ENCODE results near the gene CD79A. TPM values are rescaled to one million over a fixed set of nuclear protein-coding genes. Genes with fewer than 3 reads are reported as not detected.

CD79A gene
- total RNA-seq = 0.07 TPM in 1 of 2 replicates, not detected in the other

DNA sequence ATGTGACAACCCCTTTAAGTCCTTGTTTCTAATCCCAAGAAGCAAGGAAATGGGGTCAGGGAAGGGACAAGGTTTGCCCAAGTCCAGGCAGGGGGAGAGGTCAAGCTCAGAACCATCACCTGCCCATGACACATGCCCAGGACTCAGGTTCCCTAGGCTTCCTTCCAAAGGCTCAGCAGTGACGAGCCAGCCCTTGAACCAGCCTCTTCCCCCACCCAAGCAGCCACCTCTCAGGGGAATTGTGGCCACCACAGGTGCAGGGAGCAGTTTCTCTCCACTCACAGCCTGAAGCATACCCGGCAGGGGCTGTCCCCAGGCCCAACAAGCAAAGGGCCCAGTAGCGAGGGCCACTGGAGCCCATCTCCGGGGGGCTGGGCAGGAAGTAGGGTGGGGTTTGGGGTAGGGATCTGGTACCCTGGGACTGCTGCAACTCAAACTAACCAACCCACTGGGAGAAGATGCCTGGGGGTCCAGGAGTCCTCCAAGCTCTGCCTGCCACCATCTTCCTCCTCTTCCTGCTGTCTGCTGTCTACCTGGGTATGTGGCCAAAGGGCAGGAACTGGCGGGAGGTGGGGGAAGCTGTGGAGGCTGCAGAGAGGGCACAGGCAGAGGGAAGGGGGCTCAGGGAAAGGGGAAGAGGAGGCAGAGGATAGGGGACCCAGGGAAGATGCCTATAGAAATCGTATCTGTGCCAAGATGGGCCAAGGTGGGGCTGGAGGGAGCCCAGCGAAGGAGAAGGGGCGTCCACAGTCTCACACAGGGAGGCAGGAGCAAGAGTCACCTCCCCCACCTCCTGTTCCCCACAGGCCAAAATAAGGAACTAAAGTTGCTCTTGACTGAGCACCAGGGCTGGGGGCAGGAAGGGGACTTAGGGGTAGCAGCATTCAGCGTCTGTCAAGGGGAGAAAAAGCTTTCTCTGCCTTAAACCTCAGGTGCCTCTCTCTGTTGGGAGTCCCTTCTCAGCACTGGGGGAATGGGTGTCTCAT lies at the start of gene CD79A:
Gene CD79A (plus strand): TSS at position 433 of the 986 bp plus-strand sequence. CDS start 26 bp downstream, at position 459.

GRCh38 chr19:41844601-41845000 lies 32.5 kb upstream of the CD79A start, which contains the start of gene LYPD4:
Gene LYPD4, minus strand, starts transcription at chr19:41844683. Its CDS starts 5,398 bp downstream, at chr19:41839285.

DNA sequence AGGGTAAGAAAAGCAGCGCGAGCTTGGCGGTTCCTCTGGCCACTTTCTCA lies 32.3 kb upstream of the CD79A start, which contains the start of gene DMRTC2:
Gene DMRTC2 (plus strand): TSS at position 42 of the 50 bp plus-strand sequence. CDS start 2,387 bp downstream, outside the sequence.

GRCh38 chr19:41859618-41860418 lies 17.3 kb upstream of the CD79A start, which contains the start of gene RPS19:
Gene RPS19, plus strand, starts transcription at chr19:41860255. Its CDS starts 520 bp downstream, at chr19:41860775.

GRCh38 chr19:41882568-41883462 lies 5.7 kb downstream of the CD79A start, which contains the start of gene ARHGEF1:
Gene ARHGEF1, plus strand, starts transcription at chr19:41883184. Its CDS starts 4,899 bp downstream, at chr19:41888083.

GRCh38 chr19:41928221-41928683 lies 51.2 kb downstream of the CD79A start, which contains the start of gene ERFL:
Gene ERFL, minus strand, starts transcription at chr19:41928449. Its CDS starts 15,530 bp downstream, at chr19:41912919.

Other genes starting within 250 kb of the CD79A start
- 0.34 and 2.2 TPM in 2 replicates for gene CEACAM7, start 189.0 kb upstream of the CD79A start, total RNA-seq
- 2.4 and 8.3 TPM in 2 replicates for gene CEACAM5, start 168.7 kb upstream of the CD79A start, total RNA-seq
- 9.6 and 23.3 TPM in 2 replicates for gene CEACAM6, start 121.7 kb upstream of the CD79A start, total RNA-seq
- gene CEACAM3, start 80.7 kb upstream of the CD79A start, total RNA-seq = 0.07 TPM in 1 of 2 replicates, not detected in the other
- gene LYPD4, start 32.6 kb upstream of the CD79A start, total RNA-seq = not detected in 2 replicates
- not detected in 2 replicates for gene DMRTC2, start 32.2 kb upstream of the CD79A start, total RNA-seq
- gene RPS19, start 17.0 kb upstream of the CD79A start, total RNA-seq = 918 and 1,104 TPM in 2 replicates
- gene ARHGEF1, start 5.9 kb downstream of the CD79A start, total RNA-seq = 27.3 and 30.3 TPM in 2 replicates
- under 0.01 and 0.14 TPM in 2 replicates for gene ERFL, start 51.2 kb downstream of the CD79A start, total RNA-seq
- 45.1 TPM in 2 replicates for gene RABAC1, start 82.0 kb downstream of the CD79A start, total RNA-seq
- under 0.01 and 0.14 TPM in 2 replicates for gene ATP1A3, start 117.0 kb downstream of the CD79A start, total RNA-seq
- 0.28 and 0.34 TPM in 2 replicates for gene GRIK5, start 192.9 kb downstream of the CD79A start, total RNA-seq
- 11.6 and 18.8 TPM in 2 replicates for gene ZNF574, start 198.9 kb downstream of the CD79A start, total RNA-seq